ENCODE results near the gene SCAF8. TPM values are rescaled to one million over a fixed set of nuclear protein-coding genes. Genes with fewer than 3 reads are reported as not detected.
"Not testable (repeated sequence)": the region's sequence is repeated elsewhere in the genome, so short reads cannot be mapped to it uniquely, and the experiment has no call there.

SCAF8 gene
- total RNA-seq, 1 donor from 2014 or later, result 76.7 TPM

GRCh38 chr6:154737424-154737823 lies 4.2 kb downstream of the SCAF8 start:
- Mint-ChIP-seq H3K36me3 (peaks cover 4% of the 10 kb centered on the region), H3K4me1 (peaks cover 55% of the 10 kb centered on the region), H3K4me3 (peak overlapping the region; percentile 13), H3K27me3 (ENCODE audit: low read depth) (no peaks in the 10 kb centered on the region), H3K27ac (peak overlapping the region; percentile 50), H3K9me3 (no peaks in the 10 kb centered on the region)
- no peak for DNase-seq (ENCODE audit: low spot score in 2 of 2, unreplicated experiment in 2 of 2)
- no peak for TF ChIP-seq CTCF (IDR thresholded peaks at IDR 0.05; ENCODE audit: unreplicated experiment)

DNA sequence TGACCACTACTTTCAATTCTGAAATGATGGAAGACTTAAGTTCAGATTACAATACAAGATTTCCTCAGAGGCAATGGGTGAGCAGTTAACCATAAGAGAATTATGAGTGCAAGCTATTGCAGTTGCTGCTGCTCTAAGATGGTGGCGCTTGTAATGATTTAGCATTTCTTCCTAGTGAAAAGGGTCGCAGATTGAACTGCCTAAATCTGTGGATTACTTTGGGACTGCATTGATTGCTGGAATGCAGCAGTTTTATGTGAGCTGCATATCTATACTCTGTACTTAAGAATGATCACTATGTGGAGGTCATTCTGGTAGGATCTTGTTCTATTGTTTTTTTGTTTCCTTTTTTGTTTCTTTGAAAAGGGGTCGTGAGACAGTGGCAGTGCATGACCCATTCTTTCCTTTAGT lies 5.3 kb downstream of the SCAF8 start:
- H3K36me3 Mint-ChIP-seq, result peaks cover 4% of the 10 kb centered on the region
- no peak overlapping the region for H3K4me3 Mint-ChIP-seq
- no peaks in the 10 kb centered on the region for H3K27me3 Mint-ChIP-seq (ENCODE audit: low read depth)
- no peak for TF ChIP-seq CTCF (IDR thresholded peaks at IDR 0.05; ENCODE audit: unreplicated experiment)
- no peaks in the 10 kb centered on the region for H3K9me3 Mint-ChIP-seq
- H3K4me1 Mint-ChIP-seq, result peaks cover 57% of the 10 kb centered on the region
- H3K27ac Mint-ChIP-seq, result peak overlapping the region; percentile 86
- no peak for DNase-seq (ENCODE audit: low spot score in 2 of 2, unreplicated experiment in 2 of 2)

- Mint-ChIP-seq H3K36me3 (peaks cover 10% of the 10 kb centered on the region), H3K27me3 (ENCODE audit: low read depth) (no peaks in the 10 kb centered on the region), H3K9me3 (no peaks in the 10 kb centered on the region), H3K4me3 (no peak overlapping the region), H3K27ac (no peak overlapping the region), H3K4me1 (peaks cover 49% of the 10 kb centered on the region)
- TF ChIP-seq CTCF (IDR thresholded peaks at IDR 0.05; ENCODE audit: unreplicated experiment), result no peak
- no peak for DNase-seq (ENCODE audit: low spot score in 2 of 2, unreplicated experiment in 2 of 2)
Observed at GRCh38 chr6:154740658-154741057, 7.4 kb downstream of the SCAF8 start.

DNA sequence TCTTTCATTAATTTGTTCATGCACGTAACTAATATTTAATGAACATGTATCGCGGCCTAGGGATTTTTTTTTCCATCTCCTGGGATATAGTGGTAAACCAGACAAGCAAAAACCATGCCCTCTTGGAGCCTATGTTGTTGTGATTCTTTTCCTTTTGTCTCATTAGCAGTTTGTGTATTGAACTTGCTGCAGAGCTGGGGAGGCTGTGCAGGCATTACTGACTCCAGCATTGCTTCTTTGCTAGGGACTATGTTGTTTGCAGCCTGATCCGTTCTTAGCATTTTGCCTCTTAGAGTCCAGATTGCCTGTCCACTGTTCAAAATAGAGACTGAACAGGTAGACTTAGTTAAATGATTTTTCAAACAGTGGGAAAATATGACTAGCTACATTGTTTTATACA lies 9.7 kb downstream of the SCAF8 start:
- Mint-ChIP-seq H3K36me3 (peaks cover 8% of the 10 kb centered on the region), H3K27me3 (ENCODE audit: low read depth) (no peaks in the 10 kb centered on the region), H3K4me3 (no peak overlapping the region), H3K4me1 (peaks cover 39% of the 10 kb centered on the region), H3K27ac (peak overlapping the region; percentile 37), H3K9me3 (no peaks in the 10 kb centered on the region)
- DNase-seq (ENCODE audit: low spot score in 2 of 2, unreplicated experiment in 2 of 2), result no peak
- no peak for TF ChIP-seq CTCF (IDR thresholded peaks at IDR 0.05; ENCODE audit: unreplicated experiment)

DNA sequence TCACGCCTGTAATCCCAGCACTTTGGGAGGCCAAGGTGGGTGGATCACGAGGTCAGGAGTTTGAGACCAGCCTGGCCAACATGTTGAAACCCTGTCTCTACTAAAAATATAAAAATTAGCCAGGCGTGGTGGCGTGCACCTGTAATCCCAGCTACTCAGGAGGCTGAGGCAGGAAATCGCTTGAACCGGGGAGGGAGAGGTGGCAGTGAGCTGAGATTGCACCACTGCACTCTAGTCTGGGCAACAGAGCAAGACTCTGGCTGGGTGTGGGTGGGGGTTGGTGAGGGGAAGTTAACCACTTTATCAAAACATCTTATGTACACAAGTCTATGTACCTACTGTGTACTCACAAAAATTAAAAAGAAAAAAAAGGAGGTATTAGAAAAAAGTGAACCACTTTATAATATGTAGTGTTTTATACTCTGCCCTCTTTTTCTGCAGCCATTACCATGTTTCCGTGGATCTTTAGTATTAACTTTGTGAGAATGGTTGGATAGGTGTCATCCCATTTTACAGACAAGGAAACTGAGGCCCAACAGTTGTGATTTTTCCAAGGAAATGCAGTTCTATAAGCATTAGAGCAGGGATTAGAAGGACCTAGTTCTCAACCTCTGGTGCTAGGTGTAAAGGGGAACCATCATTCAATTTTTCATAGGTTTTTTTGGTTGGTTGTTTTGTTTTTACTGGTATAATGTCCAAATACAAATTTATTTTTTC lies 11.0 kb downstream of the SCAF8 start:
- peaks cover 30% of the 10 kb centered on the region for H3K4me1 Mint-ChIP-seq
- not testable (repeated sequence) for H3K4me3 Mint-ChIP-seq; DNase-seq (ENCODE audit: low spot score in 2 of 2, unreplicated experiment in 2 of 2); H3K36me3 Mint-ChIP-seq; H3K9me3 Mint-ChIP-seq; H3K27ac Mint-ChIP-seq; H3K27me3 Mint-ChIP-seq (ENCODE audit: low read depth)

DNA sequence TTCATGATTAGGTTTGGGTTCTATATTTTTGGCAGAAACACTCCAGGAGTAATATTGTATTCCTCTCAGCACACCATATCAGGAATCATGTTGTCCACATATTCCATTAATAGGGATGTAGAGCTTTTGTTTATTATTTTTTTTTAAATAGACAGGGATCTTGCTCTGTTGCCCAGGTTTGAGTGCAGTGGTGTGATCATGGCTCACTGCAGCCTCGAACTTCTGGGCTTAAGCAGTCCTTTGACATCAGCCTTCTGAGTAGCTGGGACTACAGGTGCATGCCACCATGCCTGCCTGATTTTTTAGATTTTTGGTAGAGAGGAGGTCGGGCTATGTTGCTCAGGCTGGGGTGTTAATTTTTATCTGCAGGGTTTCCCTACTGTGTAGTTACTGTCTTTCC lies 12.0 kb downstream of the SCAF8 start:
- TF ChIP-seq CTCF (IDR thresholded peaks at IDR 0.05; ENCODE audit: unreplicated experiment), result no peak
- DNase-seq (ENCODE audit: low spot score in 2 of 2, unreplicated experiment in 2 of 2), result no peak
- peak overlapping the region; percentile 14 for H3K27ac Mint-ChIP-seq
- no peak overlapping the region for H3K4me3 Mint-ChIP-seq
- H3K9me3 Mint-ChIP-seq, result no peaks in the 10 kb centered on the region
- H3K4me1 Mint-ChIP-seq, result peaks cover 25% of the 10 kb centered on the region
- H3K27me3 Mint-ChIP-seq (ENCODE audit: low read depth), result no peaks in the 10 kb centered on the region
- peaks cover 6% of the 10 kb centered on the region for H3K36me3 Mint-ChIP-seq
